Progenitor cell of endocrine pancreas (in vitro differentiated cells): ENCODE results near the gene DNAH1. TPM values are rescaled to one million over a fixed set of nuclear protein-coding genes. Genes with fewer than 3 reads are reported as not detected.

ENCODE experiments used
- DNase-seq: peaks from one replicate; pipeline ENCODE4 v3.0.0; 2021; ENCODE audit warnings: low spot score; ENCODE audit not compliant: unreplicated experiment
- H3K27ac Mint-ChIP-seq: 2 replicates; pipeline ENCODE4 v1.8.0; 2021; ENCODE audit warnings: mild to moderate bottlenecking, moderate library complexity, mixed read lengths
- H3K27me3 Mint-ChIP-seq: 2 replicates; pipeline ENCODE4 v1.8.0; 2021; ENCODE audit warnings: mixed read lengths
- H3K36me3 Mint-ChIP-seq: 2 replicates; pipeline ENCODE4 v1.8.0; 2022; ENCODE audit warnings: mixed read lengths; ENCODE audit not compliant: insufficient read depth
- H3K4me1 Mint-ChIP-seq: 2 replicates; pipeline ENCODE4 v1.8.0; 2021; ENCODE audit warnings: low read depth, mixed read lengths
- H3K4me3 Mint-ChIP-seq: 2 replicates; pipeline ENCODE4 v1.8.0; 2021; ENCODE audit warnings: low read depth, mild to moderate bottlenecking, moderate library complexity, mixed read lengths
- H3K9me3 Mint-ChIP-seq: 2 replicates; pipeline ENCODE4 v1.8.0; 2021; ENCODE audit warnings: low read depth, mixed read lengths
- CTCF ChIP-seq: fragments of 200-600 bp; sonication (generic); IDR thresholded peaks from one replicate; pipeline ENCODE4 v1.5.0; 2021; ENCODE audit warnings: antibody characterized with exemption, mild to moderate bottlenecking; ENCODE audit not compliant: unreplicated experiment
- total RNA-seq: library from RNA; stranded (reverse); gene quantifications from 2 replicates; pipeline ENCODE4 v1.2.1, GENCODE V29; 2021

Gene DNAH1
- total RNA-seq, 1 donor from 2014 or later: 14.0 TPM

DNA sequence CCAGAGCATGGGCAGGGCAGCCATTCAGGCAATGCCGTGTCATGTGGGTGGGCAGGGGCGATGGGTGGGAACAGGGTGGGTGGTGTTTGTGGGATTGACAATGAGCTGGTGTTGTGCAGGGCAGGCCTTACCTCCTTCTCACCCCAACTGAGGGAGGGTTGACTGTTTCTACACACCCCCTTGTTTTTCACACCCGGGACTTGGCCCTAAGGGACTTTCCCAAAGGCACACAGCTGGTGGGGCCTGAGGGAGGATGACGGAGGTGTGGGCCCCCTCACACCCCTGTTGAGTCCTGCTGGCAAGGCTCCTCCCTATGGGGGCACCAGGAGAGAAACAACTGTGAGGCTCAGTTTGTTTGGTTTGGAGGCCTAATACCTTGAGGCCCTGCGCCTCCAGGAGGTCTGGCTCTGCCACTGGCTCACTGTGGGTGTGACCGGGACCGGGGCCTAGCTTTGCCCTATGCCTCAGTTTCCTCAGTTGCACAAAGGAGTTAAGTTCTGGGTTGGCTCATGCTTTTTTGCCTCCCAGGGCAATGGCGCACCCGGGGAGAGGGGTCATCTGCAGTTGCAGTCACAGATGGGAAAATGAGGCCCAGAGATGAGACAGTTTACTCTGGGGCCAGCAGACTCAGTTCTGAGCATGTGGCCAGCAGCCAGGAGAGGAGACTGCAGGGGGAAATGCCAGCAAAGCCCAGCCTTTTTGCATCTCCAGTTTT is 5.1 kb upstream of the DNAH1 start:
- Mint-ChIP-seq H3K27ac (no peak overlapping the region), H3K4me3 (no peak overlapping the region), H3K36me3 (no peaks in the 10 kb centered on the region), H3K9me3 (no peaks in the 10 kb centered on the region), H3K4me1 (peaks cover 10% of the 10 kb centered on the region), H3K27me3 (peaks cover 4% of the 10 kb centered on the region)
- DNase-seq: no peak
- no peak for TF ChIP-seq CTCF

GRCh38 chr3:52311576-52312119 is 4.5 kb upstream of the DNAH1 start:
- no peaks in the 10 kb centered on the region for H3K27me3 Mint-ChIP-seq
- no peaks in the 10 kb centered on the region for H3K36me3 Mint-ChIP-seq
- TF ChIP-seq CTCF: no peak
- no peak overlapping the region for H3K27ac Mint-ChIP-seq
- no peaks in the 10 kb centered on the region for H3K9me3 Mint-ChIP-seq
- H3K4me1 Mint-ChIP-seq: peaks cover 3% of the 10 kb centered on the region
- H3K4me3 Mint-ChIP-seq: no peak overlapping the region
- no peak for DNase-seq

DNA sequence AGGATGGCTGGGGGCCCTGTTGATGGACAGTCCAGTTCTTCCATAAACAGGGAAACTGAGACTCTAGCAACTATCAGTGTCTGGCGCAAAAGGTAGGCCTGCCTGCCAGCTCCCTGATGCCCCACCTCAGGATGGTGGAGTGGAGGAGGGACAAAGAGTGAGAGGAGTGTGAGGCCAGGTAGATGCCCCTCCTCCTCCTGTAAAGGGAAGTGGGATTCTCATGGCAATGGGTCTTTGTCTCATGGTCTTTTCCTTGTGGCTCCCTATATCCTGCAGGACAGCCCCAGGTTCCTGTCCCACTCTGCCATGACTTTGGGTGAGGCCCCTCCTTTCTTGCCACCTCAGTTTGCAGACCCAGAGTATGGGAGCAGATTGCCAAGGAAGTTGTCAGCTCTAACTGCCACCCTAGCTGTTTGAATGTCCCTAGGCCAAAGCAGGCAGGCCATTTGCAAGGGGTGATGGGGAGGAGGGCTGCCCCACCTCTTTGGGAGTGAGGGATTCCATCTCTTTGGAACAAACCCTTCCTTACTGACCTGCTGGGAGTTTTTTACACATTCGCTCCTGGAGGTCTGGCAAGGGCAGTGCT is 2.8 kb upstream of the DNAH1 start:
- no peaks in the 10 kb centered on the region for H3K9me3 Mint-ChIP-seq
- DNase-seq: no peak
- peaks cover 4% of the 10 kb centered on the region for H3K4me1 Mint-ChIP-seq
- no peak overlapping the region for H3K4me3 Mint-ChIP-seq
- H3K27ac Mint-ChIP-seq: no peak overlapping the region
- H3K36me3 Mint-ChIP-seq: no peaks in the 10 kb centered on the region
- TF ChIP-seq CTCF: no peak
- H3K27me3 Mint-ChIP-seq: peaks cover 5% of the 10 kb centered on the region

DNA sequence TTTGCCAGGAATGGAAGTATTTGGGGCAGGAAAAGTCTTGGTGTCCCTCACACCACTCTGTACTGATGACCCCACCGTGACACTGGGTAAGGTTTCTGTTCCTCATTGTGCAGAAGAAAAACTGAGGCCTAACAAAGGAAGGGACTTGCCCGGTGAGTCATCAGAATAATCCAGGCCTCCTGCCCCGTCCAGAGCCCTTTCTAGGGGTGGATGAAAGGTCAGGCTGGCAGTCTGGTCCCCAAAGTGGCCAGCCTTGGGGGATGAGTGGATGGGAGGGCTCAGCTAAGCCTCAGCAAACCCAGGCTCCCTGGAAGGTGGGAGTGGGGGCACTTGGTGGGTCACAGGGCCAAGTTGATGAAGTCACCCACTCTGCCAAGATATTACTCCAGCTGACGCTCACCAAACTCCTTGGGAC is 2.3 kb upstream of the DNAH1 start:
- H3K4me1 Mint-ChIP-seq: peaks cover 6% of the 10 kb centered on the region
- H3K9me3 Mint-ChIP-seq: no peaks in the 10 kb centered on the region
- no peak overlapping the region for H3K4me3 Mint-ChIP-seq
- H3K27me3 Mint-ChIP-seq: peaks cover 10% of the 10 kb centered on the region
- H3K27ac Mint-ChIP-seq: no peak overlapping the region
- H3K36me3 Mint-ChIP-seq: no peaks in the 10 kb centered on the region
- no peak for TF ChIP-seq CTCF
- DNase-seq: no peak

DNA sequence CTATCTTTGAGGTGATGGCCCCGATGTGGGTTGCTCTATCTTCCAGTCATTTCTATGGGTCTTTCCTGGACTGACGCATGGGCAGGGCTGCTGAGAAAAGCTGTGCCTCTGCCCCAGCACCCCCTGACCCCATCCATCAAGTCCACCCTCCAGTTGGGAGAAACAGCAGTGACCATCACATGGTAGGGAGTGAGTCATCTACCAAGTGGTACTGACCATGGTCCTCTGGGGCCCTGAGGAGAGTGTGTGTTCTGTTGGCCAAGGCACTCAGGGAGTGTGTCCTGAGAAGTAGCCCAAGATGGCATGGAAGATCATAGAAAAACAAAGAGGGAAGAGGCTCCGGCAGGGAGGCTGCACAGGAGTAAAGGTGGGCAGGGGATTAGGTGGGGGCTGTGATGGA is 1.6 kb upstream of the DNAH1 start:
- no peak for TF ChIP-seq CTCF
- peaks cover 6% of the 10 kb centered on the region for H3K4me1 Mint-ChIP-seq
- no peak overlapping the region for H3K27ac Mint-ChIP-seq
- no peaks in the 10 kb centered on the region for H3K36me3 Mint-ChIP-seq
- H3K27me3 Mint-ChIP-seq: peaks cover 15% of the 10 kb centered on the region
- DNase-seq: no peak
- no peak overlapping the region for H3K4me3 Mint-ChIP-seq
- H3K9me3 Mint-ChIP-seq: no peaks in the 10 kb centered on the region
